HG02973 (cell line): ENCODE measurements around the gene SPAG9.

Source experiments
- ATAC-seq: cut with Tn5 transposase; IDR thresholded peaks from one replicate; pipeline ENCODE4 v1.9.1; 2021; ENCODE audit warnings: moderate library complexity; ENCODE audit not compliant: unreplicated experiment

The SPAG9 gene

GRCh38 chr17:50955667-50956120 lies 165.0 kb downstream of the SPAG9 start:
- ATAC-seq, result no peak

- no peak for ATAC-seq
Measured at GRCh38 chr17:50955160-50955559, 165.5 kb downstream of the SPAG9 start.

GRCh38 chr17:50954641-50955121 lies 166.0 kb downstream of the SPAG9 start:
- ATAC-seq, result no peak

GRCh38 chr17:50953831-50954601 lies 166.7 kb downstream of the SPAG9 start:
- ATAC-seq, result no peak

GRCh38 chr17:50953518-50953830 lies 167.2 kb downstream of the SPAG9 start:
- ATAC-seq, result no peak

GRCh38 chr17:50952889-50953288 lies 167.8 kb downstream of the SPAG9 start:
- ATAC-seq, result no peak

GRCh38 chr17:50952013-50952412 lies 168.7 kb downstream of the SPAG9 start:
- ATAC-seq, result no peak

GRCh38 chr17:50949989-50950877 lies 170.4 kb downstream of the SPAG9 start:
- no peak for ATAC-seq

GRCh38 chr17:50949128-50949988 lies 171.3 kb downstream of the SPAG9 start:
- ATAC-seq, result no peak

GRCh38 chr17:50948711-50949110 lies 172.0 kb downstream of the SPAG9 start:
- no peak for ATAC-seq

GRCh38 chr17:50947782-50948543 lies 172.7 kb downstream of the SPAG9 start:
- no peak for ATAC-seq

GRCh38 chr17:50946891-50947781 lies 173.5 kb downstream of the SPAG9 start:
- ATAC-seq, result no peak

GRCh38 chr17:50946223-50946890 lies 174.3 kb downstream of the SPAG9 start:
- ATAC-seq, result no peak

- no peak for ATAC-seq
Measured at GRCh38 chr17:50945779-50946222, 174.9 kb downstream of the SPAG9 start.

GRCh38 chr17:50944902-50945720 lies 175.6 kb downstream of the SPAG9 start:
- no peak for ATAC-seq

- no peak for ATAC-seq
Measured at GRCh38 chr17:50944054-50944901, 176.4 kb downstream of the SPAG9 start.

GRCh38 chr17:50943575-50943933 lies 177.1 kb downstream of the SPAG9 start:
- ATAC-seq, result no peak
